HepG2 (cell line): ENCODE results near the gene TDP2. TPM values are rescaled to one million over a fixed set of nuclear protein-coding genes. Genes with fewer than 3 reads are reported as not detected.
A peak's percentile ranks its signal among the peaks of the same experiment; 100 is the strongest.

ENCODE experiments used
- CCDC6 ChIP-seq: sonication (generic); formaldehyde crosslinking; IDR thresholded peaks from 2 replicates; pipeline ENCODE4 v1.8.1; 2022; ENCODE audit warnings: mild to moderate bottlenecking, missing genetic modification reagents, moderate library complexity
- EP300 ChIP-seq, 3 experiments: sonication (generic) in 1 of 3; formaldehyde crosslinking in 1 of 3; IDR thresholded peaks; 2 replicates each; pipeline versions ENCODE4 v1.5.1 to v1.6.1; 2011 to 2020; ENCODE audit warnings: low read depth in 2 of 3, low read length in 2 of 3, borderline replicate concordance in 1 of 3, improper control_type of control experiment in 1 of 3, mild to moderate bottlenecking in 1 of 3, missing genetic modification reagents in 1 of 3, moderate library complexity in 1 of 3
- GLI4 ChIP-seq: sonication (generic); formaldehyde crosslinking; IDR thresholded peaks from 2 replicates; pipeline ENCODE4 v1.5.1; 2020; ENCODE audit warnings: missing genetic modification reagents, mild to moderate bottlenecking, moderate library complexity, borderline replicate concordance
- GTF2F1 ChIP-seq: fragments of 150-350 bp; IDR thresholded peaks from 2 replicates; pipeline ENCODE4 v1.6.1; 2014; ENCODE audit warnings: low read length
- GZF1 ChIP-seq: sonication (generic); formaldehyde crosslinking; IDR thresholded peaks from 2 replicates; pipeline ENCODE4 v1.5.1; 2020; ENCODE audit warnings: mild to moderate bottlenecking, missing genetic modification reagents
- HNF1B ChIP-seq: sonication (generic); formaldehyde crosslinking; IDR thresholded peaks from 2 replicates; pipeline ENCODE4 v1.5.1; 2020; ENCODE audit warnings: mild to moderate bottlenecking, moderate library complexity, missing genetic modification reagents
- NAIF1 ChIP-seq: sonication (generic); formaldehyde crosslinking; IDR thresholded peaks from 2 replicates; pipeline ENCODE4 v1.5.0; 2020; ENCODE audit warnings: mild to moderate bottlenecking, missing genetic modification reagents, borderline replicate concordance
- POLR2A ChIP-seq, 2 experiments: IDR thresholded peaks; 2 replicates each; pipeline ENCODE4 v1.6.1; 2011; ENCODE audit warnings: low read depth in 2 of 2, low read length in 2 of 2, mild to moderate bottlenecking in 1 of 2, moderate library complexity in 1 of 2; ENCODE audit not compliant: insufficient read depth in 1 of 2
- REPIN1 ChIP-seq: sonication (generic); formaldehyde crosslinking; IDR thresholded peaks from 2 replicates; pipeline ENCODE4 v1.8.0; 2022; ENCODE audit warnings: missing genetic modification reagents, low read depth, mild to moderate bottlenecking, borderline replicate concordance
- RFXANK ChIP-seq: IDR thresholded peaks from 2 replicates; pipeline ENCODE4 v1.6.1; 2016
- STAG1 ChIP-seq: sonication (generic); formaldehyde crosslinking; IDR thresholded peaks from 2 replicates; pipeline ENCODE4 v1.4.0; 2020; ENCODE audit warnings: missing genetic modification reagents
- ZBTB3 ChIP-seq: sonication (generic); formaldehyde crosslinking; IDR thresholded peaks from 2 replicates; pipeline ENCODE4 v1.4.0; 2020; ENCODE audit warnings: low read depth, mild to moderate bottlenecking, moderate library complexity, missing genetic modification reagents, borderline replicate concordance
- ZMAT5 ChIP-seq: sonication (generic); formaldehyde crosslinking; IDR thresholded peaks from 2 replicates; pipeline ENCODE4 v1.5.0; 2020; ENCODE audit warnings: mild to moderate bottlenecking, low read depth, missing genetic modification reagents, borderline replicate concordance
- ZNF326 ChIP-seq: sonication (generic); formaldehyde crosslinking; IDR thresholded peaks from 2 replicates; pipeline ENCODE4 v1.4.0; 2020; ENCODE audit warnings: missing genetic modification reagents, borderline replicate concordance
- ZNF441 ChIP-seq: sonication (generic); formaldehyde crosslinking; IDR thresholded peaks from 2 replicates; pipeline ENCODE4 v1.7.0; 2021; ENCODE audit warnings: missing genetic modification reagents, borderline replicate concordance
- ZNF598 ChIP-seq: sonication (generic); formaldehyde crosslinking; IDR thresholded peaks from 2 replicates; pipeline ENCODE4 v1.5.1; 2020; ENCODE audit warnings: mild to moderate bottlenecking, missing genetic modification reagents, borderline replicate concordance
- ZNF775 ChIP-seq: sonication (generic); formaldehyde crosslinking; IDR thresholded peaks from 2 replicates; pipeline ENCODE4 v1.4.0; 2020; ENCODE audit warnings: missing genetic modification reagents, mild to moderate bottlenecking, moderate library complexity, borderline replicate concordance
- ZSCAN12 ChIP-seq: sonication (generic); formaldehyde crosslinking; IDR thresholded peaks from 2 replicates; pipeline ENCODE4 v1.9.0; 2021; ENCODE audit warnings: mild to moderate bottlenecking, missing genetic modification reagents
- polyA plus RNA-seq, 8 experiments: library from polyadenylated mRNA; depleted of rRNA in 3 of 8; stranded (reverse) in 7 of 8; unstranded in 1 of 8; fragments of >200 nt; fragmentation: Illumina TruSeq in 4 of 8; extraction: Trizol in 4 of 8; gene quantifications; 2 replicates each; pipeline versions ENCODE4 v1.2.1 to v1.2.3, GENCODE V29; 2011 to 2016; ENCODE audit warnings: low read depth in 4 of 8, missing spikeins in 1 of 8, mixed read lengths in 1 of 8; ENCODE audit not compliant: insufficient read depth in 1 of 8
- total RNA-seq, 5 experiments: library from RNA; depleted of rRNA; stranded (reverse); fragments of >200 nt; fragmentation: Illumina TruSeq; extraction: Trizol; gene quantifications; 2 replicates each; pipeline ENCODE4 v1.2.3, GENCODE V29; 2016; ENCODE audit warnings: low read depth in 1 of 5
- TF ChIP-seq, protein P1 (sequence below): sonication (generic); formaldehyde crosslinking; IDR thresholded peaks from 2 replicates; pipeline ENCODE4 v1.8.1; 2023; ENCODE audit warnings: missing genetic modification reagents, mild to moderate bottlenecking, borderline replicate concordance
- TF ChIP-seq, protein P2 (sequence below): sonication (generic); formaldehyde crosslinking; IDR thresholded peaks from 2 replicates; pipeline ENCODE4 v1.4.0; 2020; ENCODE audit warnings: missing genetic modification reagents
- TF ChIP-seq, protein P3 (sequence below): sonication (generic); formaldehyde crosslinking; IDR thresholded peaks from 2 replicates; pipeline ENCODE4 v1.4.0; 2020; ENCODE audit warnings: missing genetic modification reagents

The TDP2 gene
- total and polyA plus RNA-seq, 2 of the 13 experiments (the other 11 are each of a cell fraction or from before 2014, with no cell fraction given) = 30.5 to 42.6 TPM

- TF ChIP-seq ZMAT5 (CRISPR knock-in tag) (0 out of 2 replicates have a peak, but pooled peaks have one; percentile 10), GTF2F1 (no peak), REPIN1 (peak; percentile 5; the same call in 1 of the 2 replicates), NAIF1 (CRISPR knock-in tag) (peak; percentile 11; the same call in 1 of the 2 replicates), ZSCAN12 (CRISPR knock-in tag) (peak; percentile 40; the same call in 1 of the 2 replicates), GZF1 (no peak), ZBTB3 (no peak), RFXANK (CRISPR knock-in tag) (no peak), ZNF441 (CRISPR knock-in tag) (peak; percentile 17; the same call in 1 of the 2 replicates), EP300 (IDR thresholded peaks at IDR 0.05; ENCODE audit: low read depth in 2 of 2, low read length in 2 of 2) (no peak), EP300 (CRISPR knock-in tag; IDR thresholded peaks at IDR 0.05; ENCODE audit: borderline replicate concordance) (no peak), STAG1 (0 out of 2 replicates have a peak, but pooled peaks have one; percentile 24), POLR2A (IDR thresholded peaks at IDR 0.05; ENCODE audit: insufficient read depth in 1 of 2, low read depth in 2 of 2, low read length in 2 of 2) (no peak), ZNF775 (CRISPR knock-in tag) (no peak), ZNF326 (CRISPR knock-in tag) (no peak), CCDC6 (CRISPR knock-in tag) (peak; percentile 64), ZNF598 (CRISPR knock-in tag) (peak; percentile 85; the same call in 1 of the 2 replicates), GLI4 (peak; percentile 18), HNF1B (CRISPR knock-in tag) (peak; percentile 11; the same call in 1 of the 2 replicates)
- TF ChIP-seq, protein P1, sequence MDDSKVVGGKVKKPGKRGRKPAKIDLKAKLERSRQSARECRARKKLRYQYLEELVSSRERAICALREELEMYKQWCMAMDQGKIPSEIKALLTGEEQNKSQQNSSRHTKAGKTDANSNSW (CRISPR knock-in tag) = 0 out of 2 replicates have a peak, but pooled peaks have one; percentile 30
- TF ChIP-seq, protein P2, sequence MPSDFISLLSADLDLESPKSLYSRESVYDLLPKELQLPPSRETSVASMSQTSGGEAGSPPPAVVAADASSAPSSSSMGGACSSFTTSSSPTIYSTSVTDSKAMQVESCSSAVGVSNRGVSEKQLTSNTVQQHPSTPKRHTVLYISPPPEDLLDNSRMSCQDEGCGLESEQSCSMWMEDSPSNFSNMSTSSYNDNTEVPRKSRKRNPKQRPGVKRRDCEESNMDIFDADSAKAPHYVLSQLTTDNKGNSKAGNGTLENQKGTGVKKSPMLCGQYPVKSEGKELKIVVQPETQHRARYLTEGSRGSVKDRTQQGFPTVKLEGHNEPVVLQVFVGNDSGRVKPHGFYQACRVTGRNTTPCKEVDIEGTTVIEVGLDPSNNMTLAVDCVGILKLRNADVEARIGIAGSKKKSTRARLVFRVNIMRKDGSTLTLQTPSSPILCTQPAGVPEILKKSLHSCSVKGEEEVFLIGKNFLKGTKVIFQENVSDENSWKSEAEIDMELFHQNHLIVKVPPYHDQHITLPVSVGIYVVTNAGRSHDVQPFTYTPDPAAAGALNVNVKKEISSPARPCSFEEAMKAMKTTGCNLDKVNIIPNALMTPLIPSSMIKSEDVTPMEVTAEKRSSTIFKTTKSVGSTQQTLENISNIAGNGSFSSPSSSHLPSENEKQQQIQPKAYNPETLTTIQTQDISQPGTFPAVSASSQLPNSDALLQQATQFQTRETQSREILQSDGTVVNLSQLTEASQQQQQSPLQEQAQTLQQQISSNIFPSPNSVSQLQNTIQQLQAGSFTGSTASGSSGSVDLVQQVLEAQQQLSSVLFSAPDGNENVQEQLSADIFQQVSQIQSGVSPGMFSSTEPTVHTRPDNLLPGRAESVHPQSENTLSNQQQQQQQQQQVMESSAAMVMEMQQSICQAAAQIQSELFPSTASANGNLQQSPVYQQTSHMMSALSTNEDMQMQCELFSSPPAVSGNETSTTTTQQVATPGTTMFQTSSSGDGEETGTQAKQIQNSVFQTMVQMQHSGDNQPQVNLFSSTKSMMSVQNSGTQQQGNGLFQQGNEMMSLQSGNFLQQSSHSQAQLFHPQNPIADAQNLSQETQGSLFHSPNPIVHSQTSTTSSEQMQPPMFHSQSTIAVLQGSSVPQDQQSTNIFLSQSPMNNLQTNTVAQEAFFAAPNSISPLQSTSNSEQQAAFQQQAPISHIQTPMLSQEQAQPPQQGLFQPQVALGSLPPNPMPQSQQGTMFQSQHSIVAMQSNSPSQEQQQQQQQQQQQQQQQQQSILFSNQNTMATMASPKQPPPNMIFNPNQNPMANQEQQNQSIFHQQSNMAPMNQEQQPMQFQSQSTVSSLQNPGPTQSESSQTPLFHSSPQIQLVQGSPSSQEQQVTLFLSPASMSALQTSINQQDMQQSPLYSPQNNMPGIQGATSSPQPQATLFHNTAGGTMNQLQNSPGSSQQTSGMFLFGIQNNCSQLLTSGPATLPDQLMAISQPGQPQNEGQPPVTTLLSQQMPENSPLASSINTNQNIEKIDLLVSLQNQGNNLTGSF = peak; percentile 15; the same call in 1 of the 2 replicates
- TF ChIP-seq, protein P3, sequence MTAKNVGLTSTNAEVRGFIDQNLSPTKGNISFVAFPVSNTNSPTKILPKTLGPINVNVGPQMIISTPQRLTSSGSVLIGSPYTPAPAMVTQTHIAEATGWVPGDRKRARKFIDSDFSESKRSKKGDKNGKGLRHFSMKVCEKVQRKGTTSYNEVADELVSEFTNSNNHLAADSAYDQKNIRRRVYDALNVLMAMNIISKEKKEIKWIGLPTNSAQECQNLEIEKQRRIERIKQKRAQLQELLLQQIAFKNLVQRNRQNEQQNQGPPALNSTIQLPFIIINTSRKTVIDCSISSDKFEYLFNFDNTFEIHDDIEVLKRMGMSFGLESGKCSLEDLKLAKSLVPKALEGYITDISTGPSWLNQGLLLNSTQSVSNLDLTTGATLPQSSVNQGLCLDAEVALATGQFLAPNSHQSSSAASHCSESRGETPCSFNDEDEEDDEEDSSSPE (CRISPR knock-in tag) = no peak
These were observed 530 bp downstream of the TDP2 start (continued) for GRCh38 chr6:24666097-24666640.
